ENCODE results near the gene ATG101. TPM values are rescaled to one million over a fixed set of nuclear protein-coding genes. Genes with fewer than 3 reads are reported as not detected.

Gene ATG101
- total and polyA plus RNA-seq, 2 of the 8 experiments (the other 6 are each of a cell fraction or from before 2014, with no cell fraction given): 49.8 to 55.9 TPM

Other genes starting within 250 kb of the ATG101 start
- gene FIGNL2, start 221.3 kb upstream of the ATG101 start, total RNA-seq (2021; fragmentation: NEBNext Ultra II Directional; extraction: Animal tissue kit (Norgen Biotek cat#: 25700)): 6.5 and 7.5 TPM in 2 replicates
- gene FIGNL2, start 221.3 kb upstream of the ATG101 start, polyA plus RNA-seq (2011; rRNA removed): 7.1 and 10.9 TPM in 2 replicates
- 0.19 and 0.41 TPM in 2 replicates for gene ANKRD33, start 181.9 kb upstream of the ATG101 start, total RNA-seq (2021; fragmentation: NEBNext Ultra II Directional; extraction: Animal tissue kit (Norgen Biotek cat#: 25700))
- 0.53 and 1.5 TPM in 2 replicates for gene ANKRD33, start 181.9 kb upstream of the ATG101 start, polyA plus RNA-seq (2011; rRNA removed)
- gene ACVRL1, start 162.5 kb upstream of the ATG101 start, total RNA-seq (2021; fragmentation: NEBNext Ultra II Directional; extraction: Animal tissue kit (Norgen Biotek cat#: 25700)): 0.09 TPM in 1 of 2 replicates, not detected in the other
- gene ACVRL1, start 162.5 kb upstream of the ATG101 start, polyA plus RNA-seq (2011; rRNA removed): 0.35 and 0.50 TPM in 2 replicates
- 13.5 and 16.0 TPM in 2 replicates for gene ACVR1B, start 118.3 kb upstream of the ATG101 start, total RNA-seq (2021; fragmentation: NEBNext Ultra II Directional; extraction: Animal tissue kit (Norgen Biotek cat#: 25700))
- gene ACVR1B, start 118.3 kb upstream of the ATG101 start, polyA plus RNA-seq (2011; rRNA removed): 19.2 and 24.7 TPM in 2 replicates
- 4.1 and 4.9 TPM in 2 replicates for gene TAMALIN, start 63.0 kb upstream of the ATG101 start, total RNA-seq (2021; fragmentation: NEBNext Ultra II Directional; extraction: Animal tissue kit (Norgen Biotek cat#: 25700))
- 2.6 and 3.2 TPM in 2 replicates for gene TAMALIN, start 63.0 kb upstream of the ATG101 start, polyA plus RNA-seq (2011; rRNA removed)
- 18.7 and 19.3 TPM in 2 replicates for gene NR4A1, start 18.5 kb upstream of the ATG101 start, total RNA-seq (2021; fragmentation: NEBNext Ultra II Directional; extraction: Animal tissue kit (Norgen Biotek cat#: 25700))
- 23.3 and 36.0 TPM in 2 replicates for gene NR4A1, start 18.5 kb upstream of the ATG101 start, polyA plus RNA-seq (2011; rRNA removed)
- 0.28 and 0.31 TPM in 2 replicates for gene SMIM41, start 9.7 kb downstream of the ATG101 start, total RNA-seq (2021; fragmentation: NEBNext Ultra II Directional; extraction: Animal tissue kit (Norgen Biotek cat#: 25700))
- 0.91 and 0.98 TPM in 2 replicates for gene SMIM41, start 9.7 kb downstream of the ATG101 start, polyA plus RNA-seq (2011; rRNA removed)
- 0.08 TPM in 1 of 2 replicates, not detected in the other for gene KRT80, start 122.0 kb downstream of the ATG101 start, total RNA-seq (2021; fragmentation: NEBNext Ultra II Directional; extraction: Animal tissue kit (Norgen Biotek cat#: 25700))
- 0.05 and 0.06 TPM in 2 replicates for gene KRT80, start 122.0 kb downstream of the ATG101 start, polyA plus RNA-seq (2011; rRNA removed)
- 13.2 and 16.5 TPM in 2 replicates for gene KRT7, start 163.3 kb downstream of the ATG101 start, total RNA-seq (2021; fragmentation: NEBNext Ultra II Directional; extraction: Animal tissue kit (Norgen Biotek cat#: 25700))
- gene KRT7, start 163.3 kb downstream of the ATG101 start, polyA plus RNA-seq (2011; rRNA removed): 19.0 and 25.6 TPM in 2 replicates
- 0.15 TPM in 1 of 2 replicates, not detected in the other for gene KRT86, start 204.7 kb downstream of the ATG101 start, total RNA-seq (2021; fragmentation: NEBNext Ultra II Directional; extraction: Animal tissue kit (Norgen Biotek cat#: 25700))
- gene KRT86, start 204.7 kb downstream of the ATG101 start, polyA plus RNA-seq (2011; rRNA removed): 0.09 and 0.12 TPM in 2 replicates
- not detected in 2 replicates for gene KRT81, start 221.6 kb downstream of the ATG101 start, total RNA-seq (2021; fragmentation: NEBNext Ultra II Directional; extraction: Animal tissue kit (Norgen Biotek cat#: 25700))
- not detected in 2 replicates for gene KRT81, start 221.6 kb downstream of the ATG101 start, polyA plus RNA-seq (2011; rRNA removed)

Data from H1 (cell line).